HepG2 (cell line): ENCODE results near the gene CAP2. TPM values are rescaled to one million over a fixed set of nuclear protein-coding genes. Genes with fewer than 3 reads are reported as not detected.

Experiments used
- ATF7-NPFF ChIP-seq: sonication (generic); formaldehyde crosslinking; IDR thresholded peaks from 2 replicates; pipeline ENCODE4 v1.8.1; 2023; ENCODE audit warnings: mild to moderate bottlenecking, low read depth, missing genetic modification reagents, moderate library complexity
- CERS6 ChIP-seq: sonication (generic); formaldehyde crosslinking; IDR thresholded peaks from 2 replicates; pipeline ENCODE4 v1.5.0; 2020; ENCODE audit warnings: missing genetic modification reagents
- HNF4G ChIP-seq, 2 experiments: sonication (generic) in 1 of 2; formaldehyde crosslinking in 1 of 2; IDR thresholded peaks; 2 replicates each; pipeline versions ENCODE4 v1.4.0 to v1.6.1; 2011 to 2020; ENCODE audit warnings: borderline replicate concordance in 2 of 2, low read depth in 2 of 2, mild to moderate bottlenecking in 2 of 2, low read length in 1 of 2, missing genetic modification reagents in 1 of 2, moderate library complexity in 1 of 2
- HNRNPK ChIP-seq: fragments of 200-400 bp; formaldehyde crosslinking; IDR thresholded peaks from 2 replicates; pipeline ENCODE4 v1.6.1; 2018; ENCODE audit warnings: low read length, low read depth, moderate library complexity, mild to moderate bottlenecking; ENCODE audit not compliant: poor library complexity, severe bottlenecking
- HNRNPUL1 ChIP-seq: fragments of 200-400 bp; formaldehyde crosslinking; IDR thresholded peaks from 2 replicates; pipeline ENCODE4 v1.6.1; 2017; ENCODE audit warnings: low read depth, mild to moderate bottlenecking, low read length, moderate library complexity
- IRX3 ChIP-seq: sonication (generic); formaldehyde crosslinking; IDR thresholded peaks from 2 replicates; pipeline ENCODE4 v1.8.1; 2023; ENCODE audit warnings: mild to moderate bottlenecking, low read depth, missing genetic modification reagents, borderline replicate concordance
- ISL2 ChIP-seq: sonication (generic); formaldehyde crosslinking; IDR thresholded peaks from 2 replicates; pipeline ENCODE4 v1.5.0; 2020; ENCODE audit warnings: missing genetic modification reagents
- MAF1 ChIP-seq: sonication (generic); formaldehyde crosslinking; IDR thresholded peaks from 2 replicates; pipeline ENCODE4 v1.5.0; 2020; ENCODE audit warnings: missing genetic modification reagents, borderline replicate concordance
- MAX ChIP-seq: IDR thresholded peaks from 2 replicates; pipeline ENCODE4 v1.6.1; 2012; ENCODE audit warnings: inconsistent platforms
- NFKB2 ChIP-seq: sonication (generic); formaldehyde crosslinking; IDR thresholded peaks from 2 replicates; pipeline ENCODE4 v1.4.0; 2020; ENCODE audit warnings: missing genetic modification reagents, borderline replicate concordance
- RBFOX2 ChIP-seq: fragments of 200-400 bp; formaldehyde crosslinking; IDR thresholded peaks from 2 replicates; pipeline ENCODE4 v1.6.1; 2017; ENCODE audit warnings: low read depth, mild to moderate bottlenecking, low read length
- SIN3A ChIP-seq: IDR thresholded peaks from 2 replicates; pipeline ENCODE4 v1.6.1; 2011; ENCODE audit warnings: low read depth, mild to moderate bottlenecking, control low read depth, low read length, borderline replicate concordance
- SKI ChIP-seq: fragments of 450-650 bp; IDR thresholded peaks from one replicate; pipeline ENCODE4 v1.6.1; 2018; ENCODE audit warnings: mild to moderate bottlenecking; ENCODE audit not compliant: partially characterized antibody
- ZBTB14 ChIP-seq: sonication (generic); formaldehyde crosslinking; IDR thresholded peaks from 2 replicates; pipeline ENCODE4 v1.4.0; 2020; ENCODE audit warnings: missing genetic modification reagents
- ZNF543 ChIP-seq: sonication (generic); formaldehyde crosslinking; IDR thresholded peaks from 2 replicates; pipeline ENCODE4 v1.4.0; 2020; ENCODE audit warnings: mild to moderate bottlenecking, missing genetic modification reagents
- ZNF709 ChIP-seq: sonication (generic); formaldehyde crosslinking; IDR thresholded peaks from 2 replicates; pipeline ENCODE4 v1.5.0; 2020; ENCODE audit warnings: mild to moderate bottlenecking, missing genetic modification reagents
- ZSCAN29 ChIP-seq: sonication (generic); formaldehyde crosslinking; conservative IDR thresholded peaks from 2 replicates; pipeline ENCODE4 v1.4.0; 2020; ENCODE audit warnings: mild to moderate bottlenecking, missing genetic modification reagents
- polyA plus RNA-seq, 8 experiments: library from polyadenylated mRNA; depleted of rRNA in 3 of 8; stranded (reverse) in 7 of 8; unstranded in 1 of 8; fragments of >200 nt; fragmentation: Illumina TruSeq in 4 of 8; extraction: Trizol in 4 of 8; gene quantifications; 2 replicates each; pipeline versions ENCODE4 v1.2.1 to v1.2.3, GENCODE V29; 2011 to 2016; ENCODE audit warnings: low read depth in 4 of 8, missing spikeins in 1 of 8, mixed read lengths in 1 of 8; ENCODE audit not compliant: insufficient read depth in 1 of 8
- total RNA-seq, 5 experiments: library from RNA; depleted of rRNA; stranded (reverse); fragments of >200 nt; fragmentation: Illumina TruSeq; extraction: Trizol; gene quantifications; 2 replicates each; pipeline ENCODE4 v1.2.3, GENCODE V29; 2016; ENCODE audit warnings: low read depth in 1 of 5
- TF ChIP-seq, protein P1 (sequence below): sonication (generic); IDR thresholded peaks from 2 replicates; pipeline ENCODE4 v1.6.1; 2016; ENCODE audit warnings: low read depth, borderline replicate concordance
- TF ChIP-seq, protein P2 (sequence below): sonication (generic); formaldehyde crosslinking; IDR thresholded peaks from 2 replicates; pipeline ENCODE4 v1.4.0; 2020; ENCODE audit warnings: missing genetic modification reagents, borderline replicate concordance

The CAP2 gene
- total and polyA plus RNA-seq, 2 of the 13 experiments (the other 11 are each of a cell fraction or from before 2014, with no cell fraction given) = 7.9 to 53.1 TPM

GRCh38 chr6:17600527-17601385 is 207.4 kb downstream of the CAP2 start (continued):
- 0 out of 2 replicates have a peak, but pooled peaks have one; percentile 60 for TF ChIP-seq CERS6 (CRISPR knock-in tag)
- no peak for TF ChIP-seq HNF4G (IDR thresholded peaks at IDR 0.05; ENCODE audit: borderline replicate concordance, low read depth, low read length)
- TF ChIP-seq HNF4G (CRISPR knock-in tag; IDR thresholded peaks at IDR 0.05; ENCODE audit: borderline replicate concordance, low read depth) = no peak
- peak; percentile 9; the same call in 1 of the 2 replicates for TF ChIP-seq ISL2 (CRISPR knock-in tag)
- TF ChIP-seq SKI = no peak
- TF ChIP-seq ZNF543 (CRISPR knock-in tag) = peak; percentile 21; the same call in 1 of the 2 replicates
- TF ChIP-seq SIN3A = peak; percentile 16; the same call in 1 of the 2 replicates
- TF ChIP-seq IRX3 (CRISPR knock-in tag) = peak; percentile 6; the same call in 1 of the 2 replicates
- TF ChIP-seq ATF7-NPFF (CRISPR knock-in tag) = peak; percentile 3; the same call in 1 of the 2 replicates
- peak; percentile 64 for TF ChIP-seq HNRNPK
- TF ChIP-seq ZBTB14 (CRISPR knock-in tag) = peak; percentile 14
- TF ChIP-seq, protein P1, sequence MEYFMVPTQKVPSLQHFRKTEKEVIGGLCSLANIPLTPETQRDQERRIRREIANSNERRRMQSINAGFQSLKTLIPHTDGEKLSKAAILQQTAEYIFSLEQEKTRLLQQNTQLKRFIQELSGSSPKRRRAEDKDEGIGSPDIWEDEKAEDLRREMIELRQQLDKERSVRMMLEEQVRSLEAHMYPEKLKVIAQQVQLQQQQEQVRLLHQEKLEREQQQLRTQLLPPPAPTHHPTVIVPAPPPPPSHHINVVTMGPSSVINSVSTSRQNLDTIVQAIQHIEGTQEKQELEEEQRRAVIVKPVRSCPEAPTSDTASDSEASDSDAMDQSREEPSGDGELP = peak; percentile 44; the same call in 1 of the 2 replicates
- TF ChIP-seq MAX = peak; percentile 74
- TF ChIP-seq ZSCAN29 (CRISPR knock-in tag) = 0 out of 2 replicates have a peak, but pooled peaks have one; percentile 62
- peak; percentile 63 for TF ChIP-seq NFKB2 (CRISPR knock-in tag)
- peak; percentile 78 for TF ChIP-seq RBFOX2
- TF ChIP-seq HNRNPUL1 = peak; percentile 4; the same call in 1 of the 2 replicates
- TF ChIP-seq, protein P2, sequence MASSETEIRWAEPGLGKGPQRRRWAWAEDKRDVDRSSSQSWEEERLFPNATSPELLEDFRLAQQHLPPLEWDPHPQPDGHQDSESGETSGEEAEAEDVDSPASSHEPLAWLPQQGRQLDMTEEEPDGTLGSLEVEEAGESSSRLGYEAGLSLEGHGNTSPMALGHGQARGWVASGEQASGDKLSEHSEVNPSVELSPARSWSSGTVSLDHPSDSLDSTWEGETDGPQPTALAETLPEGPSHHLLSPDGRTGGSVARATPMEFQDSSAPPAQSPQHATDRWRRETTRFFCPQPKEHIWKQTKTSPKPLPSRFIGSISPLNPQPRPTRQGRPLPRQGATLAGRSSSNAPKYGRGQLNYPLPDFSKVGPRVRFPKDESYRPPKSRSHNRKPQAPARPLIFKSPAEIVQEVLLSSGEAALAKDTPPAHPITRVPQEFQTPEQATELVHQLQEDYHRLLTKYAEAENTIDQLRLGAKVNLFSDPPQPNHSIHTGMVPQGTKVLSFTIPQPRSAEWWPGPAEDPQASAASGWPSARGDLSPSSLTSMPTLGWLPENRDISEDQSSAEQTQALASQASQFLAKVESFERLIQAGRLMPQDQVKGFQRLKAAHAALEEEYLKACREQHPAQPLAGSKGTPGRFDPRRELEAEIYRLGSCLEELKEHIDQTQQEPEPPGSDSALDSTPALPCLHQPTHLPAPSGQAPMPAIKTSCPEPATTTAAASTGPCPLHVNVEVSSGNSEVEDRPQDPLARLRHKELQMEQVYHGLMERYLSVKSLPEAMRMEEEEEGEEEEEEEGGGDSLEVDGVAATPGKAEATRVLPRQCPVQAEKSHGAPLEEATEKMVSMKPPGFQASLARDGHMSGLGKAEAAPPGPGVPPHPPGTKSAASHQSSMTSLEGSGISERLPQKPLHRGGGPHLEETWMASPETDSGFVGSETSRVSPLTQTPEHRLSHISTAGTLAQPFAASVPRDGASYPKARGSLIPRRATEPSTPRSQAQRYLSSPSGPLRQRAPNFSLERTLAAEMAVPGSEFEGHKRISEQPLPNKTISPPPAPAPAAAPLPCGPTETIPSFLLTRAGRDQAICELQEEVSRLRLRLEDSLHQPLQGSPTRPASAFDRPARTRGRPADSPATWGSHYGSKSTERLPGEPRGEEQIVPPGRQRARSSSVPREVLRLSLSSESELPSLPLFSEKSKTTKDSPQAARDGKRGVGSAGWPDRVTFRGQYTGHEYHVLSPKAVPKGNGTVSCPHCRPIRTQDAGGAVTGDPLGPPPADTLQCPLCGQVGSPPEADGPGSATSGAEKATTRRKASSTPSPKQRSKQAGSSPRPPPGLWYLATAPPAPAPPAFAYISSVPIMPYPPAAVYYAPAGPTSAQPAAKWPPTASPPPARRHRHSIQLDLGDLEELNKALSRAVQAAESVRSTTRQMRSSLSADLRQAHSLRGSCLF (CRISPR knock-in tag) = 0 out of 2 replicates have a peak, but pooled peaks have one; percentile 26
- peak; percentile 90; the same call in 1 of the 2 replicates for TF ChIP-seq MAF1 (CRISPR knock-in tag)
- TF ChIP-seq ZNF709 (CRISPR knock-in tag) = peak; percentile 92
